GM19468 (cell line): ENCODE results near the gene FREY1.
A peak's percentile ranks its signal among the peaks of the same experiment; 100 is the strongest.

Experiments
- ATAC-seq: cut with Tn5 transposase; IDR thresholded peaks from one replicate; pipeline ENCODE4 v1.9.1; 2021; ENCODE audit warnings: mild to moderate bottlenecking, moderate library complexity, moderate number of reproducible peaks; ENCODE audit not compliant: unreplicated experiment; ENCODE audit errors: extremely low read depth

Gene FREY1

DNA sequence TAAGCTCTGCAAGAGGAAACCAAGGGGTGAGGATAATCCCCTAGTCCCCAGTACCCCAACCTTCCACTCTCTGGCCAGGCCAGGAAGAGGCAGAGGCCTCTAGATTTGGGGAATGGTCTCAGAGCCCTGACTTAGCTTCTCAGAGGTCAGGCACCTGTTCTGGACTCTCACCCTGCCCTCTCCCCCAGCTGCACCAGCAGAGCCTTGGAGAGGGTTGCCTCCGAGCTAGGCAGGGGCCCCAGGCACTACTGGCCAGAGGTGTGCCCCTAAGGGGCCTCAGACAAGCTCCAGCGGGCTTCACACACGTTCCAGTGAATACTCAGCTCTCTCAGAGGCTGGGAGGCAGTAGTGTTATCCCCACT is 8.0 kb downstream of the FREY1 start:
- ATAC-seq, result no peak

GRCh38 chr11:45897556-45897955 is 9.5 kb downstream of the FREY1 start:
- ATAC-seq, result no peak

- no peak for ATAC-seq
Measured at GRCh38 chr11:45896422-45896984, 10.6 kb downstream of the FREY1 start.

DNA sequence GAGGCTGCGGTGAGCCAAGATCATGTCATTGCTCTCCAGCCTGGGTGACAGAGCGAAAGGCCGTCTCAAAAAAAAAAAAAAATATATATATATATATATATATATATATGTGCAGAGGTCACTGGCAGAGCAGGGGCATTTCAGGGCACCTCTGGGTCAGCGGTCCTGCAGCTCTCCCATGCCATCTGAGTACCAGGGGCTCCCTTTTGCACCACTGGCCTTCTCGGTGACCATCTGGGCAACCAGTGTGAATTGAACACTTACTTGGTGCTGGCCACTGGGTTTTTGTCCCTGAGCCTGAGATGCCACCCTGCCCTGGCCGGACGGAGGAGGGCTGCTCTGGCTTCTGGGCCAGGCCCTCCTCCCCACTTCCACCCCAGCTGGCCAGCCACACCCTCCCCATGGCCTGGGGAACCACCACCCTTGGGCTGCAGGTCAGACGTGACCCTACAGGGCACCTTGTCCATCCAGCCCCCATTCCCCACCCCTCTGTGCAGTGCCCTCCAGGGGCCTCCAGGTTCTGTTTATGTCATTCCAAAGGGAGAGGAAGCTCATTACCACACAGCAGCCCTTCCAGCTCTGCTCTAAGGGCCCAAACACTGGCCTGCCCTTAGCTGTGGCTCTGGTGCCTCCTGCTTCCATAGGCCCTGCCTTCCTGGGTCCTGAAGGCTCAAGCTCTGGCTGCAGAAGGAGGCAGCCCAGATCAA is 11.4 kb downstream of the FREY1 start:
- no peak for ATAC-seq

DNA sequence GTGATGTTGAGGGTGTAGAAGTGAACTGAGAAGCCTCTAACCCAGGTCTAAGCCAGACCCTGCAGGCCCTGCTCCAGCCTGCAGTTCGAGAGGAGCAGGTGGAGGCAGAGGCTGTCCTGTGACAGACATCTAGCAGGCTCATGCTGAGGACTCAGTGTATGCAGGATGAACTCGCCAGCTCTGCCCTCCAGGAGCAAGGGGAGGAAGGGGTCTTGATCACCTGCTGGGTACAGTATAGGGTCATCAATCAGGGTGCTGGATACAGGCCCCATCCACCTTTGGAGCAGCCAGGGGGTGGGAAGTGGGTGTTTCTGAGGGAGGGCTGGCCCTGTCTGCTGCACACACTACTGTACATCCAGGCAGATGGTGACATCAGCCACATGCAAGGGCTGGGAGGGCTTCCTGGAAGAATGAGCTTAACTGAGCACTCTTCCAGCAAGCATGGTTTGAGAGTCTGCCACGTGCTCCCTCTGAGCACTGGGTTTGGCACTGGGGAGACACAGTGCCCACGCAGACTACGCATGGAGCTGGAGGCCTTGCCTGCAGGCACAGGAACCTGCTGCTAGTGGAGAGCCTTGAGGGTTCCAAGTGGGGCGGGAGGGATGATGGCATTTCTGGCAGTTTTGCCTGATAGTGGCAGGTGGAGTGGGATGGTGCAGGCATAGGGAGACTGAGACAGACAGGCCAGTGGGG is 12.4 kb downstream of the FREY1 start:
- no peak for ATAC-seq

GRCh38 chr11:45892856-45893255 is 14.2 kb downstream of the FREY1 start:
- no peak for ATAC-seq

DNA sequence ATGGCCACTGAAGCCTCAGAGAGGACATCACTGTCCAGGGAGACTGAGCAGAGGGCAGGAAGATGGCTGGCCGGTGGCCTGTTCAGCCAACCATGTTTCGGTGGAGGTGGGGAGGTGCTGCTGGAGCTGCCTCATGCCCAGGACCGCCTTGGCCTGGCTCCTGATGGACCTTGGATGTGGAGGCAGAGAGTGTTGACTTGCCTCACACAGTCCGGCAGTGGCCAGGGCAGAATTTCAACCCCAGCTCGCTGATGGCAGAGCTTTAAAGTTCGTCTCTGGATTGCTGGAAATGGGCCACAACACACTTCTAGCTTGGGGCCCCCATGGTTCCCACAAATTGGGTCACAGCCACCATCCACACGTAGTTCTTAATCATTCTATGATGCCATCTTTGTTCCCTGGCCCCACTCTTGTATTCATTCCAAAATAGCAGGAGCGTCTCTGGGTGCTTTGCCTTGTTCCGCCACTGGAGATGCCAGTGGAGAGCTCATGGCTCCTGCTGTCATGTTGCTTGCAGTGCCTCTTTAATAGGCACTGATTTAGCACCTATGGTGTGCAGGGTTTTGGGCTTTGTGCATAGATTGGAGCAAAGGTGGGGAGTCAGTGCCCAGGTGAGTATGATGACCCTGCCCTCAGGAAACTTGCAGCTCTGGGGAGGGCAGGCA is 16.1 kb downstream of the FREY1 start:
- no peak for ATAC-seq

GRCh38 chr11:45889966-45890365 is 17.1 kb downstream of the FREY1 start:
- no peak for ATAC-seq

- no peak for ATAC-seq
Measured at GRCh38 chr11:45889555-45889954, 17.5 kb downstream of the FREY1 start.

- ATAC-seq, result no peak
Measured at GRCh38 chr11:45887587-45887986, 19.5 kb downstream of the FREY1 start.

DNA sequence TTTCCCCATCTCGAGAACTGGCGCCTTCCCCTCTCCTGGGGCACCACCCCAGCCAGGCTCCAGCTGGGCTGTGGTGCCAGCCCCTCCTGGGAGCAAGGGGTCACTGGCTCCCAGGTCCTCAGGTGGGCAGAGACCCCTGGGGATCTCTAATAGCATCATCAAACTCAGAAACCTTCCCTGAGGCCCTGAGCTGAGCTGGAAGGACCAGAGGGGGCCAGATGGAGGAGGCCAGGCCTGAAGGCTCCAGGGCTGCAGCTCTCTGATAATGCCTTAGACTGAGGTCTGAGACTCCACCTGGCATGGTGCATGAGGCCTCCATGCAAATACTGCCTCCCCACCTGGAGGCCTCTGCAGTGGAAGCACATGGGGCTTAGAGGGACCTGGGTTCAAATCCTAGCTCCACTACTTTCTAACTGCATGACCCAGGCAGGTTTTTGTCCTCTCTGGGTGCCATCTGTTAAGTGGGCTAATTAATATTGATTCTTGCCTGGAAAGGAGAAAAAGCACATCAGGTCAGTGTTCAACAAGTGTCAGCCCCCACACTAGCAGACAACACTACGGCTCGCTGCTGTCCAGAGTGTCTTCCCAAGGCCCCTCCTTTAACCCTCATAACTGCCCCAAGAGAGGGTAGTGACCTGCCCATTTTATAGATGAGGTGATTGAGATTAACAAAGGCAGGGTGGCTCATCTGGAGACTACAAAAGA is 20.1 kb downstream of the FREY1 start:
- ATAC-seq, result no peak

DNA sequence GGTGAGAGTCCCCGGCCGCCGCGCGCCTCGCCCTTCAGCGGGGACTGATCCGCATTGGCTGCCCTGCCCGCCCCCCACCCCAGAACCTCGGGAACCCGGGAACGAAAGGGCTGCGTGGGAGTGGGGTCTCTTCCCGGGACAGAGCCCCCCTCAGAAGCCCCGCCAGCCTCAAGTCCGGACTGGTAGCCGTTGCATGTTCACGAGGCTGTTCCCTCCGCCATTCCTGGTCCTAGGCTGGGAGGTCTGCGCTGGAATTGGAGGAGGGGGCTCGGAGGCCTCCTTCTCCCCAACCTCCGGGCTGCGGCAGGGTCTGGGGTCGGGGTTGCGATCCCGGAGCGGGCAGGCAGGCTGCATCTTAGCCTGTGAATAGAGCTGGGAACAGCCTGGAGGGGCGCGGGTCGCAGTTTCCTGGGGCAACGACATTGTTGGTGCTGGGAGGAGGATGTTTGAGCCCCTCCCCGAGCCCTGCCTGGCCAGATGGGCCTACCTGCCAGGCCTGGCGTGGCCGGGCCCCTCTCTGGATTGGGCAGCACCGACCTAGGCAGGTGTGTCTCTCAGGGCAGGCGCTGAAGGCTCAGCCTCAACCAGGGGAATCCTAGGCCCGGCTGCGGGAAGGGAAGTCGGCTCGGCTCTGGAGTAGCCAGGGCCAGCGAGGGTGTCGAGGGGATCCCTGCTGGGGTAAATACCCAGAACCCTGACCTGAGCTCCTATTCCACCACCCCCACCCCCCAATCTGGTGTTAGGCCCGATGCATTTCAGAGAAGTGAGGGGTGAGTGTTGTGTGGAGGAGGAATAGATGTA is 20.9 kb downstream of the FREY1 start:
- no peak for ATAC-seq

DNA sequence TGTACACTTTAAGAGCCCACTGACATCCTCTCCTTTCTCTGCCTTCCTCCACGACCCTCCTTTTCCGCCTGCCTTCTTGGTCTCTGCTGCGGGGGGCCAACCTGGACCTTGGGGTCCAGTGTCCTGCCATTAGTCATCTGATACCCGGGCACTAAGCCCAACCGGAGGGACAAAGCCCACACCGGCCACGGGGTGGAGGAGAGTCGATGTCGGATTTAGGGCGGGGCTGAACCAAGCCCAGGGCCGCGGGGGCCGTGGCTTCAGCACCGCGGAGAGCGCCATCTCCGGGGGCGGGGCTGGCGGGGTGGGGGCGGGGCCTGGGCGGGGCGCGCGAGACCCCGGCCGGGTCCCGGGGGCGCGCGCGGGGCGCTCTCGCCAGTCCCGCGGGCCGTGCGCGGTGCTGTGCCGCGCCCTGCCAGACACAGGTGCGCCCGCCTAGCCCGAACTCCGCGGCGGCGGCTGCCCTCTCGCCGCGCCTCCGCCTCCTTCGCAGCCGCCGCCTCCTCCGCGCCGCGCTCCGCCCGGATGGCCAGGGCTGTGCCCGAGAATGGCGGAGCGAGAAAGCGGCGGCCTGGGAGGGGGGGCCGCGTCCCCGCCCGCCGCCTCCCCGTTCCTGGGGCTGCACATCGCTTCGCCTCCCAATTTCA is 21.7 kb downstream of the FREY1 start, which contains the start of gene MAPK8IP1:
Gene MAPK8IP1, plus strand, starts transcription at position 378 of the 647 bp plus-strand sequence. Its CDS starts 170 bp downstream, at position 548.
- ATAC-seq, result peak; percentile 18

- no peak for ATAC-seq
Measured at GRCh38 chr11:45884596-45885185, 22.4 kb downstream of the FREY1 start.

DNA sequence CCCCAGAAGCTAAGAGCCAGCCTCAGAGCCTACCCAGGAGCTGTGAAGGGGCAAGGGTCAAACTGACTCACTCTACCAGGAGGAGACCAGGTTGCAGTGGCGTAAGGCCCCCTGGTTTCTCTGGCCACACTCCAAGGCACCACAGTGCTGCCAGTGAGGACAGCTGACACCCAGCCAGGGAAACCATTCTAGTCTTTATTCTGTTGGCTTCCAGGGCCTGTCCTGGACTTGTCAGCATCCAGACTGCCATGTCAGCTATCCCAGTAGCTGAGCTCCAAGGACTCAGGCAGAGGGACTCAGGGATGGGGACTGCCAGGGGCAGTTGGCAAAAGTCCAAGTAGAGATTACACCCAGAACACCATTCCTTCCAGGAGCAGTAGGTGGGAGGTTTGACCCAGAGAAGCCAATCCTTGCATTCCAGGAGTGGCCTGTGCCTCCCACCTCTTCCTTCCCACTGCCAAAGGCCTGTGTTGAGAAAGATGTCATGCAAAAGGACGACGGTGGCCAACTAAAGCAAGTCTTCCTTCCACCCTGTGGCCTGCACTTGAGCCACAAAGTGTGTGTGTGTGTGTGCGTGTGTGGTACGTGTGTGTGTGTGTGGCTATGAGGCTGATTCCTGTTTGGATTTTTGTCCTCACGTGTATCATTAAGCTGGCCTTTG is 25.2 kb downstream of the FREY1 start:
- no peak for ATAC-seq

DNA sequence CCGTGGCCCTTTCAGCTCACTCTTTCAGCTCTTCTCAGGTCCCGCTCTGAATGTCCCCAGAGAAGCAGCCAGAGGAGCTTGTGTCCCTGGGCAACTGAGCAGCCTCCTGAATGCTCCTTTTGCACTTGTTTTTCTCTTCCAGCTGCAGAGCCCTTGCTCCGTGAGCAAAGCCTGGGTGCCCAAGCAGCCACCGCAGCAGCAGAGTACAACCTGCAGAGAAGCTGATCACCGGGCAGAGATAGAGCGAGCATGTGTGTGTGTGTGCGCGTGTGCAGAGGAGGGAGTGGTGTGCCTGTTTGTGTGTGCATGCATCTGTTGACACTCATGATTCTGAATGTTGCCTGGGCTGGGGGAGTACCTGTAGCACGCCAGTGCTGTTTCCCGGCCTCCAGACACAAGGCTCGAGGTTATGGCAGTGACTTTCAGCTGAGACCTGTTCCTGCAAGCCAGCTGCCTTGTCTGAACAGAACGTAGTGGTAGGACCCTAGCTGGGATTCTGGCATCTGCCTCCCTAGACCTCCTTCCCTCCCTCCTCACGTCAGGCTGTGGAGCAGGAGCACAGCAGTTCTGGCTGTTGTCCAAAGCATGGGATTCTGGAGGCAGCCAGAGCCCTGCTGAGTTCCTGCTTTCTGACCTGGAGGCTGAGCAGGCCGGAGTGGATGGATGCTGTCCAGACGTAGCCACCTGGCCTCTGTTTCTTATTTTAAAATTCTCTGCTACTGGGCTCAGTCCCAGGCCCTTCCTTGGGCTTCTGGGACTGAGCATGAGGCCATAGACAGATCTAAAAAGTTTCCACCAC is 26.1 kb downstream of the FREY1 start:
- no peak for ATAC-seq
